Neural cell (in vitro differentiated cells): Measurements from ENCODE around the gene VSTM4.

Experiments used
- EP300 ChIP-seq: fragments of 450-650 bp; conservative IDR thresholded peaks from 2 replicates; pipeline ENCODE4 v1.6.1; 2014; ENCODE audit warnings: antibody characterized with exemption, mild to moderate bottlenecking, moderate library complexity; ENCODE audit not compliant: poor library complexity, severe bottlenecking
- REST ChIP-seq: IDR thresholded peaks from 2 replicates; pipeline ENCODE4 v1.6.1; 2012; ENCODE audit warnings: borderline replicate concordance

- TF ChIP-seq EP300 (no peak), REST (no peak)
Measured at GRCh38 chr10:49163741-49164140, 48.4 kb upstream of the VSTM4 start.
